HL-60 (cell line): ENCODE measurements around the gene C2orf80.

Experiments
- DNase-seq, 2 experiments: peaks; one replicate each; pipeline ENCODE4 v3.0.0-alpha.2; 2010 to 2020; ENCODE audit warnings: low read depth in 1 of 2, low spot score in 1 of 2
- H3K27ac ChIP-seq: fragments of 250-450 bp; sonication (Bioruptor Pico); replicated peaks from 2 replicates; pipeline ENCODE4 v1.5.1; 2020; ENCODE audit warnings: mild to moderate bottlenecking, moderate library complexity
- H3K27me3 ChIP-seq: fragments of 250-450 bp; sonication (Bioruptor Pico); 2 replicates; pipeline ENCODE4 v1.5.1; 2021; ENCODE audit warnings: mild to moderate bottlenecking, moderate library complexity; ENCODE audit not compliant: insufficient read depth, poor library complexity, severe bottlenecking
- H3K4me3 ChIP-seq: replicated peaks from 2 replicates; pipeline ENCODE4 v1.5.1; 2011; ENCODE audit warnings: mild to moderate bottlenecking, control low read depth, low read length; ENCODE audit not compliant: insufficient read depth
- CTCF ChIP-seq: IDR thresholded peaks from one replicate; pipeline ENCODE4 v1.5.1; 2011; ENCODE audit warnings: low read length, control low read depth, inconsistent platforms; ENCODE audit not compliant: insufficient read depth
- GABPA ChIP-seq: IDR thresholded peaks from 2 replicates; pipeline ENCODE4 v1.6.1; 2012; ENCODE audit warnings: low read depth
- POLR2AphosphoS5 ChIP-seq: IDR thresholded peaks from 2 replicates; pipeline ENCODE4 v1.6.1; 2012; ENCODE audit warnings: low read depth
- REST ChIP-seq: IDR thresholded peaks from 2 replicates; pipeline ENCODE4 v1.6.1; 2012; ENCODE audit warnings: low read depth; ENCODE audit not compliant: insufficient replicate concordance
- SPI1 ChIP-seq: IDR thresholded peaks from 2 replicates; pipeline ENCODE4 v1.6.1; 2012; ENCODE audit warnings: low read depth, mild to moderate bottlenecking, borderline replicate concordance

The C2orf80 gene

GRCh38 chr2:208135794-208136715, 53.8 kb downstream of the C2orf80 start:
- Histone ChIP-seq H3K27ac (no peak overlapping the region), H3K4me3 (no peak overlapping the region), H3K27me3 (no peaks in the 10 kb centered on the region)
- DNase-seq: no peak
- TF ChIP-seq POLR2AphosphoS5: no peak
- TF ChIP-seq GABPA: no peak
- no peak for TF ChIP-seq CTCF
- TF ChIP-seq REST: no peak
- TF ChIP-seq SPI1: no peak

GRCh38 chr2:208134928-208135586, 54.8 kb downstream of the C2orf80 start:
- Histone ChIP-seq H3K27ac (peak overlapping the region; percentile 9; the same call in 1 of the 2 replicates), H3K4me3 (no peak overlapping the region), H3K27me3 (no peaks in the 10 kb centered on the region)
- DNase-seq: peak; percentile 12 to 71
- TF ChIP-seq SPI1: peak; percentile 41; the same call in 1 of the 2 replicates
- peak; percentile 49; the same call in 1 of the 2 replicates for TF ChIP-seq POLR2AphosphoS5
- TF ChIP-seq GABPA: no peak
- TF ChIP-seq CTCF: no peak
- TF ChIP-seq REST: no peak

GRCh38 chr2:208130712-208131110, 59.1 kb downstream of the C2orf80 start:
- H3K4me3 ChIP-seq: no peak overlapping the region
- no peak for DNase-seq
- TF ChIP-seq REST (no peak), GABPA (no peak), SPI1 (no peak), CTCF (no peak), POLR2AphosphoS5 (no peak)
- no peak overlapping the region for H3K27ac ChIP-seq
- no peaks in the 10 kb centered on the region for H3K27me3 ChIP-seq
